WTC11 (cell line): Measurements from ENCODE around the gene LDAH.

Experiments
- AFF4 ChIP-seq: sonication (generic); formaldehyde crosslinking; IDR thresholded peaks from 2 replicates; pipeline ENCODE4 v1.8.1; 2023; ENCODE audit warnings: mild to moderate bottlenecking, missing genetic modification reagents, borderline replicate concordance
- ATF3 ChIP-seq: sonication (generic); formaldehyde crosslinking; conservative IDR thresholded peaks from 2 replicates; pipeline ENCODE4 v1.8.1; 2022; ENCODE audit warnings: mild to moderate bottlenecking, missing genetic modification reagents
- CTCF ChIP-seq: fragments of 200-600 bp; IDR thresholded peaks from 2 replicates; pipeline ENCODE4 v1.8.0; 2022; ENCODE audit warnings: antibody characterized with exemption
- E2F4 ChIP-seq: sonication (generic); formaldehyde crosslinking; IDR thresholded peaks from 2 replicates; pipeline ENCODE4 v1.8.1; 2022; ENCODE audit warnings: low read depth, mild to moderate bottlenecking, moderate library complexity, missing genetic modification reagents, borderline replicate concordance
- IRF2 ChIP-seq: sonication (generic); formaldehyde crosslinking; IDR thresholded peaks from 2 replicates; pipeline ENCODE4 v1.8.0; 2022; ENCODE audit warnings: low read depth, missing genetic modification reagents, borderline replicate concordance
- JUN ChIP-seq: sonication (generic); formaldehyde crosslinking; IDR thresholded peaks from 2 replicates; pipeline ENCODE4 v1.8.0; 2023; ENCODE audit warnings: mild to moderate bottlenecking, missing genetic modification reagents
- PRDM15 ChIP-seq: sonication (generic); formaldehyde crosslinking; IDR thresholded peaks from 2 replicates; pipeline ENCODE4 v1.8.0; 2022; ENCODE audit warnings: missing genetic modification reagents
- SMAD4 ChIP-seq: sonication (generic); formaldehyde crosslinking; IDR thresholded peaks from 2 replicates; pipeline ENCODE4 v1.8.0; 2022; ENCODE audit warnings: mild to moderate bottlenecking, missing genetic modification reagents

- TF ChIP-seq ATF3 (CRISPR knock-in tag): no peak
- TF ChIP-seq AFF4 (CRISPR knock-in tag): no peak
- no peak for TF ChIP-seq E2F4 (CRISPR knock-in tag)
- no peak for TF ChIP-seq CTCF
- no peak for TF ChIP-seq SMAD4 (CRISPR knock-in tag)
- no peak for TF ChIP-seq JUN (CRISPR knock-in tag)
- TF ChIP-seq PRDM15 (CRISPR knock-in tag): no peak
- no peak for TF ChIP-seq IRF2
Observed at GRCh38 chr2:20745924-20746555, 76.9 kb downstream of the LDAH start.
